Pulmonary artery endothelial cell (primary cell): ENCODE results near the gene CALHM2. TPM values are rescaled to one million over a fixed set of nuclear protein-coding genes. Genes with fewer than 3 reads are reported as not detected.
"Not testable (repeated sequence)": the region's sequence is repeated elsewhere in the genome, so short reads cannot be mapped to it uniquely, and the experiment has no call there.

Experiments
- DNase-seq: peaks from one replicate; pipeline ENCODE4 v3.0.0-alpha.2; 2011; ENCODE audit warnings: low read depth, low spot score
- total RNA-seq: library from RNA; depleted of rRNA; stranded (reverse); fragments of >200 nt; gene quantifications from 2 replicates; pipeline ENCODE4 v1.2.3, GENCODE V29; 2014

Gene CALHM2
- total RNA-seq, 1 donor from 2014 or later = 9.6 TPM

GRCh38 chr10:103419101-103419500 lies 33.1 kb downstream of the CALHM2 start:
- no peak for DNase-seq

GRCh38 chr10:103417601-103418000 lies 34.6 kb downstream of the CALHM2 start:
- DNase-seq = no peak

GRCh38 chr10:103417148-103417469 lies 35.1 kb downstream of the CALHM2 start:
- DNase-seq = not testable (repeated sequence)

- peak; percentile 41 for DNase-seq
Observed at GRCh38 chr10:103416436-103417147, 35.6 kb downstream of the CALHM2 start.

- no peak for DNase-seq
Observed at GRCh38 chr10:103415581-103415980, 36.6 kb downstream of the CALHM2 start.

- DNase-seq = no peak
Observed at GRCh38 chr10:103413564-103413963, 38.6 kb downstream of the CALHM2 start.

GRCh38 chr10:103397191-103397825 lies 54.9 kb downstream of the CALHM2 start:
- no peak for DNase-seq

GRCh38 chr10:103396789-103397087 lies 55.4 kb downstream of the CALHM2 start:
- DNase-seq = no peak

Other genes starting within 250 kb of the CALHM2 start
- 0.07 and 0.13 TPM in 2 replicates for gene RPEL1, start 206.5 kb downstream of the CALHM2 start, total RNA-seq
- gene INA, start 175.2 kb downstream of the CALHM2 start, total RNA-seq = 0.13 and 0.18 TPM in 2 replicates
- 13.3 and 14.9 TPM in 2 replicates for gene PCGF6, start 101.2 kb downstream of the CALHM2 start, total RNA-seq
- gene TAF5, start 84.4 kb downstream of the CALHM2 start, total RNA-seq = 4.7 and 10.5 TPM in 2 replicates
- 158 and 197 TPM in 2 replicates for gene ATP5MK, start 55.9 kb downstream of the CALHM2 start, total RNA-seq
- 53.0 and 75.7 TPM in 2 replicates for gene PDCD11, start 55.7 kb downstream of the CALHM2 start, total RNA-seq
- not detected in 2 replicates for gene CALHM1, start 6.5 kb upstream of the CALHM2 start, total RNA-seq
- gene CALHM3, start 26.9 kb upstream of the CALHM2 start, total RNA-seq = not detected in 2 replicates
- 0.11 and 0.20 TPM in 2 replicates for gene NEURL1, start 41.3 kb upstream of the CALHM2 start, total RNA-seq